Hepatocyte (in vitro differentiated cells): ENCODE results near the gene ZBTB49.
"Not testable (repeated sequence)": the region's sequence is repeated elsewhere in the genome, so short reads cannot be mapped to it uniquely, and the experiment has no call there.

ENCODE experiments used
- CTCF ChIP-seq: fragments of 200-600 bp; sonication (generic); IDR thresholded peaks from 2 replicates; pipeline ENCODE4 v1.5.1; 2016; ENCODE audit warnings: antibody characterized with exemption, mild to moderate bottlenecking; ENCODE audit not compliant: poor library complexity
- EZH2 ChIP-seq: fragments of 200-600 bp; sonication (generic); IDR thresholded peaks from 2 replicates; pipeline ENCODE4 v1.6.1; 2016; ENCODE audit warnings: antibody characterized with exemption, mild to moderate bottlenecking, borderline replicate concordance

- not testable (repeated sequence) for TF ChIP-seq CTCF, EZH2
These were observed 58.5 kb downstream of the ZBTB49 start for GRCh38 chr4:4348585-4348984.
